D721Med (cell line): ENCODE measurements around the gene SERPINE2.

ENCODE experiments used
- DNase-seq: peaks from one replicate; pipeline ENCODE4 v3.0.0; 2011; ENCODE audit warnings: low spot score; ENCODE audit not compliant: insufficient read length
- FAIRE-seq: peaks from 2 replicates; lab custom pipeline; 2011; peaks lifted over from hg19 to GRCh38; lab: Jason Lieb, UNC
- CTCF ChIP-seq: IDR thresholded peaks from 2 replicates; pipeline ENCODE4 v1.5.1; 2012; ENCODE audit warnings: mild to moderate bottlenecking, control low read depth; ENCODE audit not compliant: insufficient read depth; ENCODE audit errors: missing control alignments

SERPINE2 gene

GRCh38 chr2:224027931-224028330, 11.2 kb downstream of the SERPINE2 start:
- FAIRE-seq (no peak), DNase-seq (no peak)
- TF ChIP-seq CTCF = no peak

- no peak for DNase-seq
- TF ChIP-seq CTCF = no peak
- FAIRE-seq = no peak
Measured at GRCh38 chr2:224027070-224027469, 12.0 kb downstream of the SERPINE2 start.

DNA sequence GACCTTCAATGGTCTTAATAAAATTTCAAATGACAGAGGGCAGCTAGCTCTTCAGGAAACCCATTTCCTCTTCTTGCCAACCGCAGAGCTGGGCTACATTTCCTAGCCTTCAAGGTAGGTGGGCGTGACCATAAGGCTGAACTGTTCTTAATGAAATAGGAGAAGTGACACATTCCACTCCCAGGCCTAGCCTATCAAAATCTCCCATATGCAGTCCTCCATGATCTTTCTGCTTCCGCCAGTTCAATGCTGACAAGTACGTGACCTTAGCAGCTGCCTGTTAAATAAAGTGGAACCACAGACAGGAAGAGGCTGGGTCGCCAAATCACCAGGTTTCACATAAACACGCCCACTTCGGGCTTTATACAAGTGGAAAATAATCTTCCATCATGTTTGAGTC, 13.2 kb downstream of the SERPINE2 start:
- no peak for FAIRE-seq
- TF ChIP-seq CTCF = no peak
- no peak for DNase-seq

DNA sequence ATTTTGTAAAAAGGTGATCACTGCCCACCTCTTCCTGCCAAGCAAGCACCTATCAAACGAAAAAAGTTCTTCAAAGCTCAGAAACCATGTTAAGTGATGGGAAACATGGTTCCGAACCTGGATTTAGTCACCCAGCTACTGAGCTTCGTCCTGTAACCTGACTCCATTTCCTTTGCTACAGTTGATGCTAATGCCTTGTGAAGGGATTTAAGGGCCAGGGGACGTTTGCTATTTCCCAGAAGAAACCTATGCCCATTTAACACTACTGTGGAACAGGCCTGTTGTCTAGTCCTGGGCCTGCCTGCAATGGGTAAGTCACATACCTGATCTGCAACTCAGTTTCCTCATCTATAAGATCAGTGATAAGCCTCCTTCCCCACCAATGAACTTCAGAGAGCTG, 14.8 kb downstream of the SERPINE2 start:
- TF ChIP-seq CTCF = no peak
- DNase-seq = no peak
- no peak for FAIRE-seq

GRCh38 chr2:224023188-224023587, 15.9 kb downstream of the SERPINE2 start:
- DNase-seq (no peak), FAIRE-seq (no peak)
- TF ChIP-seq CTCF = no peak

GRCh38 chr2:224022486-224022885, 16.6 kb downstream of the SERPINE2 start:
- DNase-seq (no peak), FAIRE-seq (no peak)
- TF ChIP-seq CTCF = no peak

GRCh38 chr2:224020523-224020922, 18.6 kb downstream of the SERPINE2 start:
- DNase-seq (no peak), FAIRE-seq (no peak)

More at GRCh38 chr2:224020523-224020922, 18.6 kb downstream of the SERPINE2 start:
- TF ChIP-seq CTCF = no peak
